ENCODE measurements around the gene TMBIM6. TPM values are rescaled to one million over a fixed set of nuclear protein-coding genes. Genes with fewer than 3 reads are reported as not detected.

Gene TMBIM6
- total and polyA plus RNA-seq, 3 experiments from 2014 or later, result 443 to 1,008 (median 449) TPM

GRCh38 chr12:49789992-49790391, 48.6 kb downstream of the TMBIM6 start:
- Histone ChIP-seq H3K9me3 (ENCODE audit: low read length) (no peaks in the 10 kb centered on the region), H3K4me1 (ENCODE audit: insufficient read depth, low read length) (no peaks in the 10 kb centered on the region), H3K4me3 (ENCODE audit: low read length) (no peak overlapping the region), H3K27me3 (ENCODE audit: insufficient read depth, low read length, poor library complexity, severe bottlenecking) (no peaks in the 10 kb centered on the region), H3K27ac (ENCODE audit: low read depth, low read length) (no peak overlapping the region), H3K36me3 (ENCODE audit: insufficient read depth, low read length) (no peaks in the 10 kb centered on the region)
- CTCF ChIA-PET, result interaction anchor here (0.7 kb wide), 1 partner anchor 49 kb away, joined by 3 read pairs; the partner anchor contains the start of gene TMBIM6
- POLR2A ChIA-PET, result no interaction called here
- peaks cover 4 to 6% of the 10 kb centered on the region in 2 donors for H3K27me3 Mint-ChIP-seq
- peak overlapping the region in 1 of 8 donors; percentile 63 for H3K27ac Mint-ChIP-seq
- no peak overlapping the region for H3K4me3 Mint-ChIP-seq
- H3K36me3 Mint-ChIP-seq, result peaks cover 2 to 4% (median 3%) of the 10 kb centered on the region in 3 donors
- H3K4me1 Mint-ChIP-seq, result no peaks in the 10 kb centered on the region
- DNase-seq, result no peak
- H3K9me3 Mint-ChIP-seq, result peaks cover 0 to 6% (median 0%) of the 10 kb centered on the region in 5 donors

- Histone ChIP-seq H3K4me1 (ENCODE audit: insufficient read depth, low read length) (no peaks in the 10 kb centered on the region), H3K27me3 (ENCODE audit: insufficient read depth, low read length, poor library complexity, severe bottlenecking) (no peaks in the 10 kb centered on the region), H3K9me3 (ENCODE audit: low read length) (no peaks in the 10 kb centered on the region), H3K27ac (ENCODE audit: low read depth, low read length) (no peak overlapping the region), H3K4me3 (ENCODE audit: low read length) (no peak overlapping the region), H3K36me3 (ENCODE audit: insufficient read depth, low read length) (no peaks in the 10 kb centered on the region)
- ChIA-PET CTCF (interaction anchor here (0.7 kb wide), 1 partner anchor 50 kb away, joined by 3 read pairs; the partner anchor contains the start of gene TMBIM6), POLR2A (no interaction called here)
- Mint-ChIP-seq H3K27ac (peak overlapping the region in 2 of 8 donors; percentile 59 to 81), H3K9me3 (peaks cover 0 to 6% (median 0%) of the 10 kb centered on the region in 5 donors), H3K4me1 (no peaks in the 10 kb centered on the region), H3K27me3 (peaks cover 0 to 4% of the 10 kb centered on the region in 2 donors), H3K36me3 (peaks cover 2 to 5% (median 4%) of the 10 kb centered on the region in 3 donors), H3K4me3 (no peak overlapping the region)
- DNase-seq, result peak in 1 of 5 donors; percentile 41
Measured at GRCh38 chr12:49790741-49791555, 49.6 kb downstream of the TMBIM6 start.

- Histone ChIP-seq H3K4me1 (ENCODE audit: insufficient read depth, low read length) (no peaks in the 10 kb centered on the region), H3K9me3 (ENCODE audit: low read length) (no peaks in the 10 kb centered on the region), H3K27me3 (ENCODE audit: insufficient read depth, low read length, poor library complexity, severe bottlenecking) (no peaks in the 10 kb centered on the region), H3K27ac (ENCODE audit: low read depth, low read length) (no peak overlapping the region), H3K36me3 (ENCODE audit: insufficient read depth, low read length) (no peaks in the 10 kb centered on the region), H3K4me3 (ENCODE audit: low read length) (no peak overlapping the region)
- Mint-ChIP-seq H3K9me3 (peaks cover 0 to 6% (median 0%) of the 10 kb centered on the region in 5 donors), H3K27ac (no peak overlapping the region), H3K36me3 (peaks cover 2 to 8% (median 4%) of the 10 kb centered on the region in 3 donors), H3K4me3 (no peak overlapping the region), H3K4me1 (no peaks in the 10 kb centered on the region), H3K27me3 (peaks cover 0 to 2% of the 10 kb centered on the region in 2 donors)
- peak in 1 of 5 donors; percentile 46 for DNase-seq
- POLR2A ChIA-PET, result no interaction called here
- CTCF ChIA-PET, result no interaction called here
Measured at GRCh38 chr12:49791700-49792099, 50.3 kb downstream of the TMBIM6 start.

- ChIA-PET POLR2A (no interaction called here), CTCF (no interaction called here)
- H3K4me1 ChIP-seq (ENCODE audit: insufficient read depth, low read length), result no peaks in the 10 kb centered on the region
- H3K4me3 Mint-ChIP-seq, result no peak overlapping the region
- H3K27me3 Mint-ChIP-seq, result peaks cover 0 to 2% of the 10 kb centered on the region in 2 donors
- DNase-seq, result peak in 1 of 5 donors; percentile 28
- no peaks in the 10 kb centered on the region for H3K36me3 ChIP-seq (ENCODE audit: insufficient read depth, low read length)
- H3K4me3 ChIP-seq (ENCODE audit: low read length), result no peak overlapping the region
- no peaks in the 10 kb centered on the region for H3K4me1 Mint-ChIP-seq
- no peak overlapping the region for H3K27ac ChIP-seq (ENCODE audit: low read depth, low read length)
- H3K27me3 ChIP-seq (ENCODE audit: insufficient read depth, low read length, poor library complexity, severe bottlenecking), result no peaks in the 10 kb centered on the region
- H3K9me3 Mint-ChIP-seq, result peaks cover 0 to 5% (median 0%) of the 10 kb centered on the region in 5 donors
- H3K27ac Mint-ChIP-seq, result no peak overlapping the region
- H3K9me3 ChIP-seq (ENCODE audit: low read length), result no peaks in the 10 kb centered on the region
- H3K36me3 Mint-ChIP-seq, result peaks cover 2 to 9% (median 4%) of the 10 kb centered on the region in 3 donors
Measured at GRCh38 chr12:49792181-49792970, 51.0 kb downstream of the TMBIM6 start.

DNA sequence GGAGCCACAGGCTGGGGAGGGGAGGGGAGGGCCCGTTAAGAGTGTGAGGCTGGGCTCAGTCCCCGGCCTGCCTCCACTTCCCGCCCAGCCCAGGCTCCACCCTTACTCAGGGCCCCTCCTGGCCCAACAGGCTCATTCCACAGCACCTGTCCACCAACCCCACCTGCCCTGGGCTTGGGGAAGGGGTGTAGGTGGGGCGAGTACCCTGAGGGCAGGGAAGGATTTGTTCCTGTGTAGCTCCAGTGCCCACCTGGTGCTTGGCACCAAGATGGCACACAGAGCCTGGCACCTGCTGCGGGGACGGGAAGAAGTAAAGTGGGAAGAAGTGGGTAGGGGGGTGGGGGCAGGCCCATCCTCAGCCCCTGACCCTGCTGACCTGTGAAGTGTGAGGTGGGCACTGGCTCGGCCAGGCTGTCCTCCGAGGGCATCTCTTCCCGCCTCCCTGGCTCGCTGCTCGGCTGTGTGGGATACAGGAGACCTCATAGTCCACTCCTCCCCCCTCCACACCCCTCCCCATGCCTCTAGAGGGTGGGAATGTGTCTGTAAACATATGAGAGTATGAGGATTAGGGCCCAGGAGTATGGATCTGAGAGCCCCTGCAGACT, 51.7 kb downstream of the TMBIM6 start:
- Histone ChIP-seq H3K4me3 (ENCODE audit: low read length) (no peak overlapping the region), H3K27ac (ENCODE audit: low read depth, low read length) (no peak overlapping the region), H3K27me3 (ENCODE audit: insufficient read depth, low read length, poor library complexity, severe bottlenecking) (no peaks in the 10 kb centered on the region), H3K4me1 (ENCODE audit: insufficient read depth, low read length) (no peaks in the 10 kb centered on the region), H3K36me3 (ENCODE audit: insufficient read depth, low read length) (no peaks in the 10 kb centered on the region), H3K9me3 (ENCODE audit: low read length) (no peaks in the 10 kb centered on the region)
- H3K4me3 Mint-ChIP-seq, result no peak overlapping the region
- peaks cover 0 to 15% (median 0%) of the 10 kb centered on the region in 3 donors for H3K36me3 Mint-ChIP-seq
- CTCF ChIA-PET, result no interaction called here
- DNase-seq, result no peak
- no peak overlapping the region for H3K27ac Mint-ChIP-seq
- H3K9me3 Mint-ChIP-seq, result no peaks in the 10 kb centered on the region
- no peaks in the 10 kb centered on the region for H3K27me3 Mint-ChIP-seq
- no peaks in the 10 kb centered on the region for H3K4me1 Mint-ChIP-seq
- POLR2A ChIA-PET, result no interaction called here

GRCh38 chr12:49793620-49794019, 52.3 kb downstream of the TMBIM6 start:
- Histone ChIP-seq H3K27me3 (ENCODE audit: insufficient read depth, low read length, poor library complexity, severe bottlenecking) (no peaks in the 10 kb centered on the region), H3K4me1 (ENCODE audit: insufficient read depth, low read length) (no peaks in the 10 kb centered on the region), H3K4me3 (ENCODE audit: low read length) (no peak overlapping the region), H3K36me3 (ENCODE audit: insufficient read depth, low read length) (no peaks in the 10 kb centered on the region), H3K27ac (ENCODE audit: low read depth, low read length) (no peak overlapping the region), H3K9me3 (ENCODE audit: low read length) (no peaks in the 10 kb centered on the region)
- Mint-ChIP-seq H3K4me3 (no peak overlapping the region), H3K9me3 (no peaks in the 10 kb centered on the region), H3K27me3 (no peaks in the 10 kb centered on the region), H3K27ac (no peak overlapping the region), H3K36me3 (peaks cover 0 to 16% (median 0%) of the 10 kb centered on the region in 3 donors), H3K4me1 (no peaks in the 10 kb centered on the region)
- DNase-seq, result no peak
- ChIA-PET CTCF (interaction anchor here (2.2 kb wide), 1 partner anchor 16 kb away, joined by 9 read pairs; no protein-coding TSS in a partner anchor), POLR2A (no interaction called here)

DNA sequence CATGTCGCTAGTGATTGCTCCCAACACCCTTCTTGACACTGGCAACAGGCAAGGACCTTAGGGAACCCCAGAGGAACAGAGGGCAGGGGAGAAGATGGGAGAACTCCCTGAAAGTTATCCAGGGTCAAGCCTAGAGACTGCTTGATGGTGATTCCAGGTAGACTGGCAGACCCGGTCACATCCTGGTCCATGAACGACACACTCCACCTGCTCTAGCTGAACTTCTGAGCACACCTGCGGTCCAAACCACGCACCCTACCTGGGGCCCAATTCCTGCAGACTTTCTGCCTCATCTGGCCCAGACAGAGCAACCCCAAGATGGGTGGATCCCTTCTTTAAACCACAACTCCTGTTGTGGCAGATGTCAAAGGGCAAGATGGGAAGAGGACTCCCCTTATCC, 52.7 kb downstream of the TMBIM6 start:
- no peaks in the 10 kb centered on the region for H3K36me3 ChIP-seq (ENCODE audit: insufficient read depth, low read length)
- H3K27me3 Mint-ChIP-seq, result no peaks in the 10 kb centered on the region
- H3K9me3 Mint-ChIP-seq, result no peaks in the 10 kb centered on the region
- H3K36me3 Mint-ChIP-seq, result peaks cover 0 to 20% (median 0%) of the 10 kb centered on the region in 3 donors
- H3K27ac Mint-ChIP-seq, result peak overlapping the region in 1 of 8 donors; percentile 86
- no peak overlapping the region for H3K27ac ChIP-seq (ENCODE audit: low read depth, low read length)
- no peaks in the 10 kb centered on the region for H3K9me3 ChIP-seq (ENCODE audit: low read length)
- ChIA-PET POLR2A (no interaction called here), CTCF (interaction anchor here (2.2 kb wide), 1 partner anchor 16 kb away, joined by 9 read pairs; no protein-coding TSS in a partner anchor)
- no peaks in the 10 kb centered on the region for H3K4me1 Mint-ChIP-seq
- no peak overlapping the region for H3K4me3 Mint-ChIP-seq
- H3K4me1 ChIP-seq (ENCODE audit: insufficient read depth, low read length), result no peaks in the 10 kb centered on the region
- H3K27me3 ChIP-seq (ENCODE audit: insufficient read depth, low read length, poor library complexity, severe bottlenecking), result no peaks in the 10 kb centered on the region
- no peak overlapping the region for H3K4me3 ChIP-seq (ENCODE audit: low read length)
- DNase-seq, result no peak
